GM18951 (cell line): ENCODE data around the gene ARL2.
"Not testable (repeated sequence)": the region's sequence is repeated elsewhere in the genome, so short reads cannot be mapped to it uniquely, and the experiment has no call there.

Experiments used
- POLR2A ChIP-seq: IDR thresholded peaks from 4 replicates; pipeline ENCODE4 v1.6.1; 2011; ENCODE audit warnings: mild to moderate bottlenecking; ENCODE audit not compliant: insufficient read length, insufficient read depth; ENCODE audit errors: extremely low read depth
- in situ Hi-C: fragments of 300-500 bp; cut with MboI; formaldehyde crosslinking; loops from one replicate; pipeline ENCODE4 v1.12.0; 2022; ENCODE audit warnings: low sequenced_read_pairs, mixed read lengths, inconsistent platforms; ENCODE audit not compliant: unreplicated experiment

The ARL2 gene

GRCh38 chr11:65021003-65021402, 7.0 kb downstream of the ARL2 start:
- in situ Hi-C loops: no loop called here

DNA sequence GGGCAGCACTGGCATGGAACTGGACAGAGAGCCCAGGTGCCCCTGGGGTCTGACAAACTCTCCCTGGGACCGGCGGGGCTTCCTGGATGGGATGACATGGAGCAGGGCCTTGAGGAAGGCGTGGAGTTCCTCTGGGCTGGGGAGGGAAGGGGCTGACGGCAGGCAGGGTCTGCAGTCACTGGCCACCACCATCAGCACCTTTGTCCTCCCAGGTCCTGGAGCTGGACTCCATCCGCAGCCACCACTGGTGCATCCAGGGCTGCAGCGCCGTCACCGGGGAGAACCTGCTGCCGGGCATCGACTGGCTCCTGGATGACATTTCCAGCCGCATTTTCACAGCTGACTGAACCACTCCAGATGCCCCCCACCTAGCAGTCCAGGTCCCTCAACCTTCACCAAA, 7.5 kb downstream of the ARL2 start:
- in situ Hi-C loops: no loop called here
- TF ChIP-seq POLR2A: no peak

More at GRCh38 chr11:65021003-65021402, 7.0 kb downstream of the ARL2 start:
- TF ChIP-seq POLR2A: no peak

- in situ Hi-C loops: not testable (repeated sequence)
Measured at GRCh38 chr11:65023502-65023901, 9.5 kb downstream of the ARL2 start.

GRCh38 chr11:65026810-65027209, 12.8 kb downstream of the ARL2 start:
- TF ChIP-seq POLR2A: no peak
- in situ Hi-C loops: no loop called here

- in situ Hi-C loops: no loop called here
- TF ChIP-seq POLR2A: peak; percentile 72
Measured at GRCh38 chr11:65027213-65028067, 13.5 kb downstream of the ARL2 start, which contains the start of gene SNX15. Gene SNX15, plus strand, starts transcription at chr11:65027439. Its CDS starts 99 bp downstream, at chr11:65027538.

GRCh38 chr11:65032216-65032615, 18.3 kb downstream of the ARL2 start:
- no peak for TF ChIP-seq POLR2A
- in situ Hi-C loops: no loop called here

- in situ Hi-C loops: no loop called here
- TF ChIP-seq POLR2A: no peak
Measured at GRCh38 chr11:65034423-65034822, 20.5 kb downstream of the ARL2 start.

DNA sequence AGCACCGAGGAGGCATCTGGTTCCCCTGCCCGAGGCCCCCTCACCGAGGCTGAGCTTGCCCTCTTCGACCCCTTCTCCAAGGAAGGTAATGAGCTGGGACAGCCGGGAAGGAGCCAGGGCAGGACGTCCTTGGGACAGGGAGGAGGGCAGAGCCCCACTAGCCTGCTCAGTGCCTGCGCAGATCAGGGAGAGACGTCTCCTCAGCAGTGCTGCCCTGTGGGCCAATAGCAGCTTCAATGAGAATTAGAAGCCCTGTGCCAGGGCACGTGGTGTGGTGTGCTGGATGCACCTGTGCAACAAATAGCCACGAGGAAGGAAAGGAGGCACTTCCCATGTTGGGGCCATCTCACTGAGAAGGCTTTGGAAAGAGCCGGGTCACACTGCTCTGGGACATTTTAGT, 21.6 kb downstream of the ARL2 start:
- in situ Hi-C loops: no loop called here
- no peak for TF ChIP-seq POLR2A

GRCh38 chr11:65036931-65037330, 23.0 kb downstream of the ARL2 start:
- in situ Hi-C loops: no loop called here
- no peak for TF ChIP-seq POLR2A

DNA sequence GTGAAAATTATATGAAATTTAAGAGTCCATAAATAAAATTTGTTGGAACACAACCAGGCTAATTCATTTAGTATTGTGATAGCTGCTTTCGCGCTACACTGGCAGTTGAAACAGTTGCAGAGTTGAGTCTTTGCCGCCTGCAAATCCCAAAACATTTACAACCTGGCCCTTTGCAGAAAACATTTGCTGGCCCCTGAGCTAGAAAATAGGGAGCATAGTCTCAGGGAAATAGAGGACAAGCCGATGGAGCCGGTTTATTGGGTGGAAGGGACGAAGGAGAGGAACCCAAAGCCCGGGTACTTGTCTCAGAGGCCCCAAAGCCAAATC, 26.5 kb downstream of the ARL2 start:
- in situ Hi-C loops: no loop called here
- no peak for TF ChIP-seq POLR2A

- peak; percentile 66 for TF ChIP-seq POLR2A
- in situ Hi-C loops: no loop called here
Measured at GRCh38 chr11:65040847-65041622, 27.1 kb downstream of the ARL2 start, which contains the start of gene SAC3D1. Gene SAC3D1, plus strand, starts transcription at chr11:65041210. Its CDS starts 83 bp downstream, at chr11:65041293.

DNA sequence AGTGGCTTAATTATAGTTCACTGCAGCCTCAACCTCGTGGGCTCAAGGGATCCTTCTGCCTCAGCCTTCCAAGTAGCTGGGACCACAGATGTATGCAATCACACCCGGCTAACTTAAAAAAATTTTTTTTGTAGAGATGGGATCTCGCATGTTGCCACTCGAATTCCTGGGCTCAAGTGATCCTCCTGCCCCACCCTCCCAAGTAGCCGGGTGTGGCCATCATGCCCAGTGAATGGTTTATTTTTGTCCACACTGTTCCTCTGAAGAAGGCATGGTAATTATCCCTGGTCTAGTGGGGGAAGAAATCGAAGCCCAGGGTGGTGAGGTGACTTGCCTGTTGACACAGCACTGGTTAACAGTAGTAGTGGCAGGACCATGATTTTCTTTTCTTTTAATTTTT, 28.9 kb downstream of the ARL2 start:
- in situ Hi-C loops: no loop called here
- no peak for TF ChIP-seq POLR2A

DNA sequence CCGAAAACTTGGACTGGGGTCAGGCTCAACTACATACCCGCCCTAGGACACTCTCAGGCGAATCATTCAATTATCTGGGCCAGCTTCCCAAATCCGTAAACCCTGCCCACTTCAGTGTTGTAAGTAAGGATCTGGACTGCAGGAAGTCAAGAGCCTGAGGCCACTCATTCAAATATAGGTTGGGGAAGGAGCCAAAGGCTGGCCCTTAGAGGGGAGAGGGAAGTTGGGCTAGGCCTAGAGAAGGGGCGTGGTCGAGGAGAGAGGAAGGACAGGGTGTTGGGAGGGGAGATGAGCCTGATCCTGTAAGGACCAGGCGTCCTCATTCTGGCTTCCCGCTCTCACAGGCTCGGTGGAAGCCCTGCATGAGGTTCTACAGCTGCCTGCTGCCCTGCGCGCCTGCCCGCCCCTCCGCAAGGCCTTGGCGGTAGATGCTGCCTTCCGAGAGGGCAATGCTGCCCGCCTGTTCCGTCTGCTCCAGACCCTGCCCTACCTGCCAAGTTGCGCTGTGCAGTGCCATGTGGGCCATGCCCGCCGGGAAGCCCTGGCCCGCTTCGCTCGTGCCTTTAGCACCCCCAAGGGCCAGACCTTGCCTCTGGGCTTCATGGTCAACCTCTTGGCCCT, 30.0 kb downstream of the ARL2 start:
- in situ Hi-C loops: no loop called here
- TF ChIP-seq POLR2A: no peak

DNA sequence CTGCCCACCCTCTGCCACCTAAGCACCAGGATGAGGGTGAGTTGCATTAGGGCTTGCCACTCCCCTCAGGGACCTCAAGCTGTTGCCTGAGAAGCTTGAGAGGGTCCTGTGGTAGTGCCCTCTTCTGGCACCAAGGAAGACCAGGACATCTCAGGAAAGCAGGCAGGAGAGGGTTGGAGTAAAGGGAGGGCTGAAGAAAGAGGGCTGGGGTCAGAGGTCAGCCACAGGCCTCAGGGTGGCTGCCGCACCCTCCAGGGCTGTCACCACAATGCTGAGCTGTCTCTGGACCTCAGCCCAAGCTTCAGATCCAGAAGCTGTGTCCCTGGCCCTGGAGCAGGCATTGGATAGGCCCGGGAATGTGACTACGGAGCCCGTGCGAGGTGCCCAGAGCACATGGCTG, 31.1 kb downstream of the ARL2 start:
- in situ Hi-C loops: no loop called here
- TF ChIP-seq POLR2A: no peak

DNA sequence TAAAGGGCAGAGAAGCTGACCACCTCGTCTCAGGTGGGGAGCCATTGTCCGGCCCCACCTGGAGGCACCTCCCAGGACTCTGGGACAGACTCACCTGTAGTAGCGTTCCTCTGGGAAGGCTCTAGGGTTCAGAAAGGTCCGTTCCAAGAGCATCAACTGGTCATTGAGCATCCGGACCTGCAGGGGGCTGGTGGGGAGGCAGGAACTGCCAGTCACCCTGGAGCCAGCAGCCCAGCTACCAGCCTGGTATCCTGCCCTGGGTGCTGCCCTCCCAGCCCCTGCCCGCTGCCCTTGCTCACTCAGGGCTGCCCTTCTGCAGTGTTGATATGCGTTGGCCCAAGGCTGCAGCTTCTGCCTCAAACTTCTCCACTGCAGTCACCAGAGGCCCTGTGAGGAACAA, 31.8 kb downstream of the ARL2 start:
- in situ Hi-C loops: no loop called here
- TF ChIP-seq POLR2A: no peak
